IMR-90 (cell line): ENCODE data around the gene ZNF627. TPM values are rescaled to one million over a fixed set of nuclear protein-coding genes. Genes with fewer than 3 reads are reported as not detected.

Source experiments
- ATAC-seq: fragments of 200-7000 bp; cut with Tn5 transposase; 2 replicates; pipeline ENCODE4 v1.9.1; 2020; ENCODE audit warnings: low read depth, mild to moderate bottlenecking, moderate library complexity
- BruUV-seq: library from RNA; stranded (reverse); fragments of 400-500 nt; replicated peaks from 2 replicates; lab custom pipeline; 2021; lab: Mats Ljungman, UMichigan
- CTCF ChIA-PET: fragments of 300-600 bp; formaldehyde crosslinking; extraction: SDS; loops from one replicate; lab custom pipeline; 2021; ENCODE audit warnings: antibody characterized with exemption; lab: Yijun Ruan, JAX
- POLR2A ChIA-PET: fragments of 300-600 bp; sonication (Branson Sonifier 250); formaldehyde crosslinking; loops from one replicate; lab custom pipeline; 2022; ENCODE audit warnings: antibody characterized with exemption; ENCODE audit not compliant: unreplicated experiment; lab: Charles Lee
- DNase-seq: peaks from one replicate; pipeline ENCODE4 v3.0.0; 2013
- H2AFZ ChIP-seq: replicated peaks from 2 replicates; pipeline ENCODE3; 2013; ENCODE audit warnings: low read length, mild to moderate bottlenecking; ENCODE audit not compliant: poor library complexity
- H2AK5ac ChIP-seq: 2 replicates; pipeline ENCODE4 v1.6.1; 2013; ENCODE audit warnings: low read depth, low read length, inconsistent platforms
- H2AK9ac ChIP-seq: replicated peaks from 2 replicates; pipeline ENCODE3; 2013; ENCODE audit warnings: mild to moderate bottlenecking, low read depth, low read length, moderate library complexity; ENCODE audit not compliant: poor library complexity
- H2BK120ac ChIP-seq: 2 replicates; pipeline ENCODE4 v1.6.1; 2013; ENCODE audit warnings: low read depth, low read length, inconsistent platforms
- H2BK15ac ChIP-seq: 3 replicates; pipeline ENCODE4 v1.6.1; 2013; ENCODE audit warnings: low read depth, low read length, inconsistent platforms
- H2BK20ac ChIP-seq: 2 replicates; pipeline ENCODE4 v1.6.1; 2013; ENCODE audit warnings: low read depth, mild to moderate bottlenecking, inconsistent platforms, low read length, moderate library complexity
- H2BK5ac ChIP-seq: 2 replicates; pipeline ENCODE4 v1.6.1; 2013; ENCODE audit warnings: mild to moderate bottlenecking, low read depth, low read length, inconsistent platforms; ENCODE audit not compliant: poor library complexity, severe bottlenecking
- H3K14ac ChIP-seq: replicated peaks from 2 replicates; pipeline ENCODE4 v1.6.1; 2013; ENCODE audit warnings: low read depth, low read length, inconsistent platforms
- H3K18ac ChIP-seq: 2 replicates; pipeline ENCODE4 v1.6.1; 2013; ENCODE audit warnings: low read depth, low read length, control low read depth
- H3K23ac ChIP-seq: 2 replicates; pipeline ENCODE4 v1.6.1; 2013; ENCODE audit warnings: low read depth, low read length, inconsistent platforms
- H3K27ac ChIP-seq: 2 replicates; pipeline ENCODE4 v1.5.1; 2013; ENCODE audit warnings: mild to moderate bottlenecking, control low read depth, low read length; ENCODE audit not compliant: insufficient read depth
- H3K27me3 ChIP-seq: 2 replicates; pipeline ENCODE4 v1.6.1; 2013; ENCODE audit warnings: low read length; ENCODE audit not compliant: control insufficient read depth, insufficient read depth
- H3K36me3 ChIP-seq: 2 replicates; pipeline ENCODE4 v1.6.1; 2013; ENCODE audit warnings: low read length, mixed read lengths; ENCODE audit not compliant: control insufficient read depth, insufficient read depth
- H3K4ac ChIP-seq: 2 replicates; pipeline ENCODE4 v1.6.1; 2013; ENCODE audit warnings: low read depth, low read length, inconsistent platforms
- H3K4me1 ChIP-seq: 2 replicates; pipeline ENCODE4 v1.6.1; 2013; ENCODE audit warnings: low read length, mixed read lengths; ENCODE audit not compliant: control insufficient read depth, insufficient read depth
- H3K4me2 ChIP-seq: 2 replicates; pipeline ENCODE4 v1.6.1; 2013; ENCODE audit warnings: low read depth, mild to moderate bottlenecking, control low read depth, low read length, moderate library complexity
- H3K4me3 ChIP-seq: 2 replicates; pipeline ENCODE4 v1.5.1; 2013; ENCODE audit warnings: low read depth, mild to moderate bottlenecking, control low read depth, low read length, moderate library complexity; ENCODE audit not compliant: insufficient read depth
- H3K56ac ChIP-seq: 2 replicates; pipeline ENCODE4 v1.6.1; 2013; ENCODE audit warnings: low read length, inconsistent platforms; ENCODE audit not compliant: insufficient read depth; ENCODE audit errors: extremely low read depth
- H3K79me1 ChIP-seq, 2 experiments: 2 replicates each; pipeline ENCODE4 v1.6.1; 2013; ENCODE audit warnings: low read length in 2 of 2, inconsistent platforms in 1 of 2, low read depth in 1 of 2
- H3K9ac ChIP-seq: 2 replicates; pipeline ENCODE4 v1.6.1; 2013; ENCODE audit warnings: low read depth, low read length, control low read depth
- H3K9me1 ChIP-seq: 2 replicates; pipeline ENCODE4 v1.6.1; 2013; ENCODE audit warnings: low read length, inconsistent platforms; ENCODE audit not compliant: insufficient read depth
- H3K9me3 ChIP-seq: 2 replicates; pipeline ENCODE4 v1.6.1; 2013; ENCODE audit warnings: low read length; ENCODE audit not compliant: control insufficient read depth, insufficient read depth
- H4K20me1 ChIP-seq: 2 replicates; pipeline ENCODE4 v1.6.1; 2013; ENCODE audit warnings: low read length, inconsistent platforms; ENCODE audit not compliant: insufficient read depth
- H4K5ac ChIP-seq: 2 replicates; pipeline ENCODE4 v1.6.1; 2013; ENCODE audit warnings: mild to moderate bottlenecking, low read depth, low read length, control low read depth
- H4K8ac ChIP-seq, 2 experiments: 2 replicates each; pipeline ENCODE4 v1.6.1; 2013; ENCODE audit warnings: low read depth in 2 of 2, low read length in 2 of 2, control low read depth in 1 of 2, inconsistent platforms in 1 of 2
- H4K91ac ChIP-seq: 2 replicates; pipeline ENCODE4 v1.6.1; 2013; ENCODE audit warnings: low read depth, low read length, inconsistent platforms; ENCODE audit not compliant: insufficient read depth
- MAFK ChIP-seq: IDR thresholded peaks from 2 replicates; pipeline ENCODE4 v1.6.1; 2012; ENCODE audit warnings: low read depth, low read length, improper control_type of control experiment
- MXI1 ChIP-seq: IDR thresholded peaks from 2 replicates; pipeline ENCODE4 v1.6.1; 2012; ENCODE audit warnings: low read depth, mild to moderate bottlenecking, low read length, moderate library complexity, borderline replicate concordance
- POLR2A ChIP-seq: IDR thresholded peaks from 2 replicates; pipeline ENCODE4 v1.6.1; 2012; ENCODE audit warnings: mild to moderate bottlenecking, low read depth, low read length
- WGBS, 2 experiments: methylation state at CpG; one replicate each; pipeline versions ENCODE4 v1.1.5 to v1.1.7; 2013; ENCODE audit warnings: missing lambda C conversion rate in 2 of 2; ENCODE audit not compliant: insufficient read length in 1 of 2; ENCODE audit errors: extremely low coverage in 2 of 2; 5-methylcytosine and 5-hydroxymethylcytosine counted together
- dilution Hi-C: fragments of 300-500 bp; cut with HindIII; formaldehyde crosslinking; loops from one replicate; pipeline ENCODE4 v1.14.3; 2018; ENCODE audit warnings: low sequenced_read_pairs; ENCODE audit not compliant: unreplicated experiment
- in situ Hi-C: fragments of 300-500 bp; cut with MboI; formaldehyde crosslinking; loops from 3 replicates; pipeline ENCODE4 v1.14.3; 2019; ENCODE audit warnings: low sequenced_read_pairs, inconsistent platforms, mixed read lengths
- intact Hi-C: fragments of 100-400 bp; cut with micrococcal nuclease; formaldehyde crosslinking; loops from 2 replicates; pipeline ENCODE4 v1.10.0; 2022
- polyA plus RNA-seq, 3 experiments: library from polyadenylated mRNA; depleted of rRNA; stranded (reverse); fragments of >200 nt; gene quantifications; 2 replicates each; pipeline ENCODE4 v1.2.3, GENCODE V29; 2012; ENCODE audit warnings: low replicate concordance in 1 of 3
- total RNA-seq: library from RNA; depleted of rRNA; stranded (reverse); fragments of >200 nt; gene quantifications from 2 replicates; pipeline ENCODE4 v1.2.3, GENCODE V29; 2012
- TF ChIP-seq, protein P1 (sequence below): conservative IDR thresholded peaks from 2 replicates; pipeline ENCODE4 v1.5.1; 2012; ENCODE audit warnings: mild to moderate bottlenecking, low read depth, low read length, improper control_type of control experiment

Gene ZNF627
- total and polyA plus RNA-seq, 2 of the 4 experiments (the other 2 are of a cell fraction) = 6.3 to 34.4 TPM

DNA sequence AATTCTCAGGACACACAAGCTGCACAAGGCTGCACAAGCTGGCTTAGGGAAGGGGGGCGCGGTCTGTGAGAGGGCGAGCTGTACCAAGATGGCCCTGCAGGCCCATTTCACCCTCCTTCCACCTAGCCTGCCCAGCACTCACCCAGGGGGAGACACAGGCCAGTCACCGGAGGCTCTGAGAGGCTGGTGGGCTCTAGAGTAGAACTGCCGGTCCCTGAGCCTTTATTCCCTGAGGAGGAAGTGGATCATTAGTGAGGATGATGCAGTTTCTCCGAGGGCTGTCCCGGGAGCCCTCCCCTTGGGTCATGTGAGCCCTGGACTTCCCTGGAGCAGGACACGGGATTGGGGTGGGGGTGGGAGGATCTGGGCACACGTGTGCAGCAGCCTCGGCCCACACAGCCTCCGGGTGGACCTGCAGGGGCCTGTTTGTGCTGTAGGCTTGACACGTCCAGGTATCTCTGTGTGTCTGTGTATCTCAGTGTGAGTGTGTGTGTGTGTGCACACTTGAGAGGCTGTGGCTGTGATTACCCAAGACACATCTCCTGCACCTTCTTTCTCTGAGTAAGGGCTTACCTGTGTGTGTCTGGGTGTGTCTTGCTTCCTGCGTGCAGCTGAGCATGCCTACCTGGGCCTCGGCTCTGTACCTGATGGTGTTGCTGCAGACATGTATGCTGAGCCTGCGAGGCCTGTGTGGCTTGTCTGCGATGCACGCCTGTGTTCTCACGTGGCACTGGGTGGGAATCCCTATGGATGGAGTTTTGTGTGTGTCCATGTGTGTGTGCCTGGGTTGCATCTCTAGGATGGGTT is 19.6 kb upstream of the ZNF627 start, which contains the start of gene ACP5:
TSS of gene ACP5 (minus strand) at position 195 of the 807 bp plus-strand sequence. CDS start 328 bp downstream, outside the sequence.
- Histone ChIP-seq H2BK5ac (no peak within 1 kb of the TSS), H2AK5ac (no peak within 1 kb of the TSS), H2BK15ac (no peak within 1 kb of the TSS), H3K9me3 (no peaks in the 10 kb centered on the region), H4K8ac (peak within 1 kb of the TSS in 1 of 2 experiments; percentile 37; a peak in 2 of 4 replicates), H3K27me3 (peaks cover 3% of the 10 kb centered on the region; the same call in 1 of the 2 replicates), H3K79me1 (no peaks in the 10 kb centered on the region), H3K9ac (no peak within 1 kb of the TSS), H3K4me3 (no peak within 1 kb of the TSS), H4K20me1 (no peaks in the 10 kb centered on the region), H2BK20ac (no peak within 1 kb of the TSS), H3K9me1 (no peaks in the 10 kb centered on the region; the same call in 1 of the 2 replicates), H2BK120ac (no peak within 1 kb of the TSS), H3K18ac (no peak within 1 kb of the TSS), H3K4me1 (peaks cover 4% of the 10 kb centered on the region), H2AK9ac (peak within 1 kb of the TSS; percentile 85), H3K4me2 (peak within 1 kb of the TSS; percentile 33; the same call in 1 of the 2 replicates), H4K5ac (0 out of 2 replicates have a peak within 1 kb of the TSS, but pooled peaks have one; percentile 4), H3K27ac (no peak within 1 kb of the TSS), H3K36me3 (no peaks in the 10 kb centered on the region), H3K23ac (peak within 1 kb of the TSS; percentile 56; the same call in 1 of the 2 replicates), H2AFZ (peak within 1 kb of the TSS; percentile 88), H3K14ac (no peak within 1 kb of the TSS), H3K56ac (no peak within 1 kb of the TSS), H3K4ac (peak within 1 kb of the TSS; percentile 19), H4K91ac (no peak within 1 kb of the TSS)
- dilution Hi-C loops (no loop called here), in situ Hi-C loops (no loop called here), intact Hi-C loops (no loop called here)
- no peak for DNase-seq
- POLR2A ChIA-PET = no interaction called here
- ATAC-seq = no peak
- BruUV-seq = no TSS peak
- whole genome bisulfite sequencing, 2 experiments = 43% methylated on average over 2 of the region's 18 CpGs; no CpG with 5 or more reads in 1 of the 2 experiments
- TF ChIP-seq, protein P1, sequence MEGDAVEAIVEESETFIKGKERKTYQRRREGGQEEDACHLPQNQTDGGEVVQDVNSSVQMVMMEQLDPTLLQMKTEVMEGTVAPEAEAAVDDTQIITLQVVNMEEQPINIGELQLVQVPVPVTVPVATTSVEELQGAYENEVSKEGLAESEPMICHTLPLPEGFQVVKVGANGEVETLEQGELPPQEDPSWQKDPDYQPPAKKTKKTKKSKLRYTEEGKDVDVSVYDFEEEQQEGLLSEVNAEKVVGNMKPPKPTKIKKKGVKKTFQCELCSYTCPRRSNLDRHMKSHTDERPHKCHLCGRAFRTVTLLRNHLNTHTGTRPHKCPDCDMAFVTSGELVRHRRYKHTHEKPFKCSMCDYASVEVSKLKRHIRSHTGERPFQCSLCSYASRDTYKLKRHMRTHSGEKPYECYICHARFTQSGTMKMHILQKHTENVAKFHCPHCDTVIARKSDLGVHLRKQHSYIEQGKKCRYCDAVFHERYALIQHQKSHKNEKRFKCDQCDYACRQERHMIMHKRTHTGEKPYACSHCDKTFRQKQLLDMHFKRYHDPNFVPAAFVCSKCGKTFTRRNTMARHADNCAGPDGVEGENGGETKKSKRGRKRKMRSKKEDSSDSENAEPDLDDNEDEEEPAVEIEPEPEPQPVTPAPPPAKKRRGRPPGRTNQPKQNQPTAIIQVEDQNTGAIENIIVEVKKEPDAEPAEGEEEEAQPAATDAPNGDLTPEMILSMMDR = no peak
- TF ChIP-seq MXI1 = no peak
- no peak for TF ChIP-seq POLR2A
- TF ChIP-seq MAFK = no peak
- CTCF ChIA-PET = no interaction called here
